DOHH2 (cell line): Measurements from ENCODE around the gene MEIS2.

Source experiments
- H3F3A ChIP-seq: fragments of 200-600 bp; sonication (generic), shearing (Covaris generic); 2 replicates; pipeline ENCODE4 v1.6.0; 2016; ENCODE audit warnings: antibody characterized with exemption, mild to moderate bottlenecking; ENCODE audit not compliant: control insufficient read depth, insufficient read depth
- H3K27ac ChIP-seq: fragments of 200-600 bp; sonication (generic); 2 replicates; pipeline ENCODE4 v1.5.1; 2014; ENCODE audit warnings: low read depth, mild to moderate bottlenecking, low read length, moderate library complexity
- H3K27me3 ChIP-seq: fragments of 200-600 bp; sonication (generic); 2 replicates; pipeline ENCODE4 v1.6.1; 2014; ENCODE audit warnings: mild to moderate bottlenecking, low read length, mixed read lengths; ENCODE audit not compliant: control insufficient read depth
- H3K36me3 ChIP-seq: fragments of 200-600 bp; sonication (generic); 2 replicates; pipeline ENCODE4 v1.6.1; 2014; ENCODE audit warnings: mild to moderate bottlenecking, low read length, moderate library complexity, mixed read lengths; ENCODE audit not compliant: control insufficient read depth
- H3K4me1 ChIP-seq: fragments of 200-600 bp; sonication (generic); 2 replicates; pipeline ENCODE4 v1.6.1; 2014; ENCODE audit warnings: mild to moderate bottlenecking, low read length, mixed read lengths; ENCODE audit not compliant: control insufficient read depth
- H3K4me2 ChIP-seq: fragments of 200-600 bp; sonication (generic); 2 replicates; pipeline ENCODE4 v1.6.0; 2014; ENCODE audit warnings: mild to moderate bottlenecking, low read length, moderate library complexity
- H3K4me3 ChIP-seq: fragments of 200-600 bp; sonication (generic); 2 replicates; pipeline ENCODE4 v1.5.1; 2014; ENCODE audit warnings: mild to moderate bottlenecking, low read length, mixed read lengths
- H3K79me2 ChIP-seq: fragments of 200-600 bp; sonication (generic); 2 replicates; pipeline ENCODE4 v1.6.1; 2014; ENCODE audit warnings: mild to moderate bottlenecking, low read length, mixed read lengths; ENCODE audit not compliant: control insufficient read depth
- H3K9me2 ChIP-seq: fragments of 200-600 bp; sonication (generic); replicated peaks from 2 replicates; pipeline ENCODE4 v1.6.1; 2014; ENCODE audit warnings: mild to moderate bottlenecking, low read length, mixed read lengths; ENCODE audit not compliant: control insufficient read depth
- H3K9me3 ChIP-seq: fragments of 200-600 bp; sonication (generic); 2 replicates; pipeline ENCODE4 v1.6.1; 2014; ENCODE audit warnings: antibody characterized with exemption, low read length, mixed read lengths; ENCODE audit not compliant: control insufficient read depth, insufficient read depth
- H4K20me1 ChIP-seq: fragments of 200-600 bp; sonication (generic); 2 replicates; pipeline ENCODE4 v1.6.0; 2014; ENCODE audit warnings: low read depth, mild to moderate bottlenecking, antibody characterized with exemption, low read length, moderate library complexity; ENCODE audit not compliant: control insufficient read depth, insufficient read depth
- EZH2phosphoT487 ChIP-seq: fragments of 200-600 bp; sonication (generic); IDR thresholded peaks from 2 replicates; pipeline ENCODE4 v1.6.1; 2017; ENCODE audit warnings: borderline replicate concordance, mild to moderate bottlenecking, antibody characterized with exemption, low read length, moderate library complexity, mixed read lengths
- TF ChIP-seq, protein P1 (sequence below): fragments of 200-600 bp; sonication (generic); IDR thresholded peaks from one replicate; pipeline ENCODE4 v1.5.1; 2014; ENCODE audit warnings: antibody characterized with exemption, mild to moderate bottlenecking, low read depth, low read length; ENCODE audit not compliant: poor library complexity, severe bottlenecking

Gene MEIS2

GRCh38 chr15:36914960-36915808, 185.2 kb downstream of the MEIS2 start:
- H3K4me2 ChIP-seq, result no peak overlapping the region
- peaks cover 6% of the 10 kb centered on the region for H3K4me1 ChIP-seq
- no peak for TF ChIP-seq EZH2phosphoT487
- TF ChIP-seq, protein P1, sequence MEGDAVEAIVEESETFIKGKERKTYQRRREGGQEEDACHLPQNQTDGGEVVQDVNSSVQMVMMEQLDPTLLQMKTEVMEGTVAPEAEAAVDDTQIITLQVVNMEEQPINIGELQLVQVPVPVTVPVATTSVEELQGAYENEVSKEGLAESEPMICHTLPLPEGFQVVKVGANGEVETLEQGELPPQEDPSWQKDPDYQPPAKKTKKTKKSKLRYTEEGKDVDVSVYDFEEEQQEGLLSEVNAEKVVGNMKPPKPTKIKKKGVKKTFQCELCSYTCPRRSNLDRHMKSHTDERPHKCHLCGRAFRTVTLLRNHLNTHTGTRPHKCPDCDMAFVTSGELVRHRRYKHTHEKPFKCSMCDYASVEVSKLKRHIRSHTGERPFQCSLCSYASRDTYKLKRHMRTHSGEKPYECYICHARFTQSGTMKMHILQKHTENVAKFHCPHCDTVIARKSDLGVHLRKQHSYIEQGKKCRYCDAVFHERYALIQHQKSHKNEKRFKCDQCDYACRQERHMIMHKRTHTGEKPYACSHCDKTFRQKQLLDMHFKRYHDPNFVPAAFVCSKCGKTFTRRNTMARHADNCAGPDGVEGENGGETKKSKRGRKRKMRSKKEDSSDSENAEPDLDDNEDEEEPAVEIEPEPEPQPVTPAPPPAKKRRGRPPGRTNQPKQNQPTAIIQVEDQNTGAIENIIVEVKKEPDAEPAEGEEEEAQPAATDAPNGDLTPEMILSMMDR, result no peak
- H3K36me3 ChIP-seq, result peaks cover 4% of the 10 kb centered on the region; the same call in 1 of the 2 replicates
- no peak overlapping the region for H3K27ac ChIP-seq
- H3K27me3 ChIP-seq, result no peaks in the 10 kb centered on the region
- H3K9me3 ChIP-seq, result no peaks in the 10 kb centered on the region
- no peaks in the 10 kb centered on the region for H4K20me1 ChIP-seq
- H3K4me3 ChIP-seq, result no peak overlapping the region
- no peaks in the 10 kb centered on the region for H3K79me2 ChIP-seq
- H3K9me2 ChIP-seq, result no peaks in the 10 kb centered on the region
- H3F3A ChIP-seq, result no peaks in the 10 kb centered on the region

DNA sequence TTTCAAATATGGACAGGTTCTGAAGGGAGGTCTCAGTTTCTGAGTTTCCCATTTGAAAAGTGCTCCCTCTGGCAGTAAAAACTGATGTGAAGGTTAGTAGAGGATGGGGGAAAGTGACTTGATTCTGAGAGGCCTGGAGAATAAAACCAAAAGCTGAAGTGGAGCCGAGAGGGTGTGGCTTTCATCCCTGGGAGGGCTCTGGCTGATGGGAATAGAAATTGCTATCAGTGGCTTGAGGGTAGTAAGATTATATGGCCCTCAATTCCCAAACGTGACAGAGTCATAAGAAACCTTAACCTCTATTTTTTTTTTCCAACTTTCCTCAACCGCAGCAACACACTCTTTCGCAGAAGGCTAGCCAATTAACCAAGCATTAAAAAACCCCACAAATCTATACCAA, 185.9 kb downstream of the MEIS2 start:
- H3K36me3 ChIP-seq, result peaks cover 4% of the 10 kb centered on the region; the same call in 1 of the 2 replicates
- H3K27ac ChIP-seq, result no peak overlapping the region
- H4K20me1 ChIP-seq, result no peaks in the 10 kb centered on the region
- H3K4me3 ChIP-seq, result no peak overlapping the region
- no peaks in the 10 kb centered on the region for H3K9me3 ChIP-seq
- peaks cover 6% of the 10 kb centered on the region for H3K4me1 ChIP-seq
- TF ChIP-seq, protein P1, result no peak
- TF ChIP-seq EZH2phosphoT487, result no peak
- H3K9me2 ChIP-seq, result no peaks in the 10 kb centered on the region
- H3K4me2 ChIP-seq, result no peak overlapping the region
- H3K79me2 ChIP-seq, result no peaks in the 10 kb centered on the region
- no peaks in the 10 kb centered on the region for H3K27me3 ChIP-seq
- H3F3A ChIP-seq, result no peaks in the 10 kb centered on the region

- no peaks in the 10 kb centered on the region for H3K27me3 ChIP-seq
- no peaks in the 10 kb centered on the region for H3K9me3 ChIP-seq
- peaks cover 4% of the 10 kb centered on the region; the same call in 1 of the 2 replicates for H3K36me3 ChIP-seq
- H3F3A ChIP-seq, result no peaks in the 10 kb centered on the region
- H3K4me3 ChIP-seq, result no peak overlapping the region
- H3K27ac ChIP-seq, result no peak overlapping the region
- H3K4me2 ChIP-seq, result no peak overlapping the region
- H3K9me2 ChIP-seq, result no peaks in the 10 kb centered on the region
- H3K79me2 ChIP-seq, result no peaks in the 10 kb centered on the region
- H4K20me1 ChIP-seq, result no peaks in the 10 kb centered on the region
- no peak for TF ChIP-seq EZH2phosphoT487
- TF ChIP-seq, protein P1, result no peak
- peaks cover 6% of the 10 kb centered on the region for H3K4me1 ChIP-seq
Observed at GRCh38 chr15:36912311-36912712, 188.0 kb downstream of the MEIS2 start.
